Erythroblast (primary cell): ENCODE data around the gene EIF5A2.
A peak's percentile ranks its signal among the peaks of the same experiment; 100 is the strongest.

ENCODE experiments used
- DNase-seq, 2 experiments: peaks; one replicate each; lab custom pipeline; 2025; lab: John Stamatoyannopoulos, UW
- GATA1 ChIP-seq: IDR thresholded peaks from 2 replicates; pipeline ENCODE4 v1.6.1; 2011; ENCODE audit warnings: low read depth, mild to moderate bottlenecking, control low read depth, low read length, moderate library complexity
- POLR2A ChIP-seq: IDR thresholded peaks from 2 replicates; pipeline ENCODE4 v1.6.1; 2011; ENCODE audit warnings: mild to moderate bottlenecking, low read length

The EIF5A2 gene

DNA sequence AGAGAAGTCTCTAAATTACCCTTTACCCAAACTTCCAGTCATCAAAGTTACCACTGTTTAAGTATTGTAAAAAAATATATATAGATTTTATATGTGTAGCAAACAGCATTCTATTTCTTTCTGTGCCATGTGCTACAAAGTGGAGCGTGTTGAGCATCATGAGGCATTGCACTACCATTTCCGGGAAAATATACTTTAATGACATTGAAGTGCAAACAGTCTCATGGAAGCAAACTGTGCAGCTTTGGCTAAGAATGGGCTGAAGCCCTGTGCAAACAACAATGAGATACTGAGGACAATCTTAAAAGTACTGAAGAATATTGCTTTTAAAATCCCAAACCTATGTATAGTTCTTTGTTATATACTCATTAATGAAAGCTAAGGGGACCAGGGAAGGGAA, 31.9 kb downstream of the EIF5A2 start:
- DNase-seq = no peak
- TF ChIP-seq GATA1 (no peak), POLR2A (no peak)

DNA sequence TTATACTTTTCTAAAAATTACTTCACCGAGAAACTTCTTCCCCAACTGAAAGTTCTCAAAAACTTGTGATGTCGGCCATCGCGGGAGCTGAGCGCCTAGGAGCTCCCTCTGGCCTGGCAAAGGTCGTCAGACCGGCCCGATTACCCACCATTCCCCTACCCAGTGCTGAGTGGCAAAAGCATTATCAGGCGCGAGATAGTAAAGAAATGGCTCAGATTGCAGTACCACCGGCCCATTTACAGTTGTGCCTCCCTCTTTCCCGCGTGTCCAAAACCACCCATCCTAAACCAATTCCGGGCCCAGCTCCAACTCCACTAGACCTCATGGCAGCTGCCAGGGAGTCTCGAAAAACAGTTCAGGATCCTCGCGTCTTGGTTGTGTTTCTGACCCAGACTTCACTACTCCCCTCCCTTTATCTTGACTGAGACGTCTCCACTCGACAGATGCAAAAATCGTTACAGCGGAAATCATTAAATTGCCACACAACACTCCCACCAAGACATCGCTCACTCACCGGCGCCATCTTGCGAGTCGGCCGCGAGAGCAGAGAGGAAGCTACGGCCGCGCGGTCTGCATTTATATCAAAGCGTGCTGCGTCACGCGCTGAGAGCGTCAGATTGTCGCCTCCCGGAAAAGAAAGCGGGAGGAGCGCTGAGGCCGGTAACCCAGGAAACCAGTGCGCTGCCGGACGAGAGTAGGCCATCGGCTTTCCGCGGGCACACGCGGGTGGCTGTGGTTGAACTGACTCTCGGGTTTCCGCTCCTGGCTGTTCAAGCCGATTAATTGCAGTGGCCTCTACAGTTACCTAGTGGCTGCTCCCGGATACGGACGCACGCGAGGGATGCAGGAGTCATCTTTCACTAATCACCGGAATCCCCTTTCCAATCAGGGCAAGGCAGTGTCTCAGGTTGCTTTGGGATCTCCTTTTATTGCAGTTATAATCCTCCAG, 38.5 kb downstream of the EIF5A2 start, which contains the start of gene RPL22L1:
Gene RPL22L1 (minus strand): TSS at position 551 of the 949 bp plus-strand sequence. CDS start 28 bp downstream, at position 523.
- TF ChIP-seq GATA1 = no peak
- TF ChIP-seq POLR2A = peak; percentile 100
- no peak for DNase-seq

DNA sequence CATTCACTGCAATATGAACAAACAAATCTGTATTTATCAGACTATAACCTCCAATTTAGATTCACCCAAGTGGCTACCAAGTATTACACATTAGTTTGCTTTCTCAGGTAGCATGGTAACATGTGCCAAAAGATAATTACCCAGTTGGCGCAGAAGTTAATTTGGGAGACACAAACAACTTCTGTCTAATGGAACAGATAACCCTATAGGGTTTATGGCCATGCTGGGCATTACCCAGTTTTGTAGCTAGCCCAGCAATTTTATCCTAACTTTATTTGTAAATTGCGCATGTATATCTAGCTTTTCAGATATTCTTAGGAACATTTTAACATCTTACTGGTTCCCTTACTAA, 39.2 kb downstream of the EIF5A2 start:
- TF ChIP-seq POLR2A = no peak
- no peak for TF ChIP-seq GATA1
- no peak for DNase-seq

DNA sequence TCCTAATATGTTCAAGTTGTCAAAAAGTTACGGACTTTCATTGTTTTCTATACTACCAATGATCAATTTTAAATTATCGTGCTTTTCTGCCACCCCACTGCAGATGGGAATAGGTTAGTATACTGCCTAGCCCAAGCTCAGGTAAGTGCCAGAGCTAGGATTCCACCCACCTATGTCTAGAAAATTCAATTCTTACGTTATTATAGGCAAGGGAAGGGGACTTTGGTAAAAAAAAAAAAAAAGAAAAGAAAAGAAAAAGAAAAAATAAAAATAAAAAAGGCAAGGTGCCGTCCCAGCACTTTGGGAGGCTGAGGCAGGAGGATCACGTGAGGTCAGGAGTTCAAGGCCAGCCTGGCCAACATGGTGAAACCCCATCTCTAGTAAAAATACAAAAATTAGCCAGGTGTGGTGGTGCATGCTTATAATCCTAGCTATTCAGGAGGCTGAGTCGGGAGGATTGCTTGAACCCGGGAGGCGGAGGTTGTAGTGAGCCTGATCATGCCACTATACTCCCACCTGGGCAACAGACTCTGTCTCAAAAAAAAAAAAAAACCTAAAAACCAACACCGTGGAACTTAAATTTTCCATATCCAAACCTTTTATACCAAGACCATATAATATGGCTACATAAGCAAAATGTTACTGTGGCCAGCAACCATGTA, 39.7 kb downstream of the EIF5A2 start:
- no peak for TF ChIP-seq POLR2A
- no peak for TF ChIP-seq GATA1
- no peak for DNase-seq

DNA sequence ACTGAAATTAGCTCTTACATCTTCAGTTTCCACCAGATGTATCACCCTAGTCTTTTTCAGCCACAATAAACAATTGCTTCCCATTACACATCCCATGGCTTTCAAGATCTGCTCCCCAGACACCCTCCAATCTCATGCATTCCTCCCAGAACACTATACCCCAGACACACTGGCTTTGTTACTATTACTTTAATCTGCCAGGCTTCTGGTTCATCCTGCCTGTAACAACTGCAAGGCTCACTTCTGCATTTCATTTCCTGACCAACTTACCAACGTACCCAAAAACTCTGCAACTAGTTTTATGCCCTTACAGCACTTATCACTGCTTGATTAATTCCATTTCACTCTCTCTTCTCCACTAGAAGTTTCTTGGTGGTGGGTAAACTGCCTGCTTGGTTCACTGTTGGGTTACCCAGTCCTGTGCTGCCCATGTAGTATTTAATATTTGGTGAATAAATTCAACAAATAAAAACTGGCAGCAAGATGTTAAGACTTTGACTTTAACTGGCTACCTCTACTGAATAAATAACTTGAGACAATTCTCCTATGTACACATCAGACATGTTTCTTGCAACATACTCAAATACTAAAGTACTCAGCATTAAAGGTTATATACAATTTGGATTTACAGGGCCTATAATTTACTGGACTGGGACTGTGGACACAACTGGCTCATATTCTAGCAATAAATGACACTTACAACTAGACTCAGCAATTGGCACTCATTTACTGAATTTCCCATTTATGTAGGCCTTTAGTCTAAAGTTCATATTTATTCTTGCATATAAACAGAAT, 41.1 kb downstream of the EIF5A2 start:
- DNase-seq = no peak
- TF ChIP-seq GATA1 (no peak), POLR2A (peak; percentile 35)

DNA sequence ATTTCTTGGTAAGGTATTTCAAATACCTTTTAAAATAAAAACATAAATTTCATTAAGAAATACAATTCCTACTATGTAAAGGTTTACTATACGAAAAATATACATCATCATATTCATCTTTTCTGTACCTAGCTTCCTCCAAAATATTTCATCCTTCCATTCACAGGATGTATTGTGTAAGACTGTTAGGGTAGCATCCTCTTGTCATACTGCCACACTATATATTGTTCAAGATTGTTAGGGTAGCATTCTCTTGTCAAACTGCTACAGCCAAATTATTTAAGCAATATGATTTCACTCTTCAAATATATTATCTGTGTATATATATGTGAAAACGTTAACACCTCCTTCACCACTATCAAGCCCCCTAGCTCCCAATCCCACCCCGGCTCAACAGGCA, 41.9 kb downstream of the EIF5A2 start:
- TF ChIP-seq POLR2A = no peak
- TF ChIP-seq GATA1 = no peak
- DNase-seq = no peak

DNA sequence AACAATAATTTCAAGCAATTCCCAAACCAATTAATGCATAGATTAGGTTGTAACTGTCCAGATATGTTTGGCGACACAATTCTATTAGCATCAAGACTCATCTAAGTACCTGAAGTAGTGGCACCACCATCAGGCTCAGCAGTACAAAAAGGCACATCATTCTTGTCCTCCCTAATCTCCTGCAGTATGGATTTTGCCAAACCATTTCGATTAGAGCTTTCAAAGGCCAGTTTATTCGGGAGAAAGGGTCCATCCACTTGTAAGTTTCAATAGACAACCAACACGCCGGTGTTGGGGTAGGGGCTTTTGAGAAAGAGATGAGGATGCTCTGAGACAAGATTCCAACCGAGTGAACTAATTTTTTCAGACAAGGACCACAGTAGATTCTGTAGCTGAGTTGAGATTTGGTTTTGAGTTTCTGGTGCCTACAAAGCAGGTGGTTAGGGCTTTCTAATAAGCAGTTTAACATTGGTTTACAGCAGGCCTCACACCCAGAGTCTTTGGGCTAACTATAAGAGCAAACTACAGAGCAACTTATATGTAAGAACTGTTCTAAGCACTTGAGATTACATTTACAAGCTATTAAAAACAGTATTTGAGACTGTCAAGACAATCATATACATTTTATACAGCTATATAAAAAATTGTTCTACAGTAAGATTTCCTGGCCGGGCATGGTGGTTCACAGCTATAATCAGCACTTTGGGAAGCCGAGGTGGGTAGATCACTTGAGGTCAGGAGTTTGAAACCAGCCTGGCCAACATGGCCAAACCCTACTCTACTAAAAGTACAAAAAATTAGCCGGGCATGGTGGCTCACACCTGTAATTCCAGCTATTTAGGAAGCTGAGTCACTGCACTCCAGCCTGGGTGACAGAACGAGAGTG, 43.0 kb downstream of the EIF5A2 start:
- DNase-seq = no peak

DNA sequence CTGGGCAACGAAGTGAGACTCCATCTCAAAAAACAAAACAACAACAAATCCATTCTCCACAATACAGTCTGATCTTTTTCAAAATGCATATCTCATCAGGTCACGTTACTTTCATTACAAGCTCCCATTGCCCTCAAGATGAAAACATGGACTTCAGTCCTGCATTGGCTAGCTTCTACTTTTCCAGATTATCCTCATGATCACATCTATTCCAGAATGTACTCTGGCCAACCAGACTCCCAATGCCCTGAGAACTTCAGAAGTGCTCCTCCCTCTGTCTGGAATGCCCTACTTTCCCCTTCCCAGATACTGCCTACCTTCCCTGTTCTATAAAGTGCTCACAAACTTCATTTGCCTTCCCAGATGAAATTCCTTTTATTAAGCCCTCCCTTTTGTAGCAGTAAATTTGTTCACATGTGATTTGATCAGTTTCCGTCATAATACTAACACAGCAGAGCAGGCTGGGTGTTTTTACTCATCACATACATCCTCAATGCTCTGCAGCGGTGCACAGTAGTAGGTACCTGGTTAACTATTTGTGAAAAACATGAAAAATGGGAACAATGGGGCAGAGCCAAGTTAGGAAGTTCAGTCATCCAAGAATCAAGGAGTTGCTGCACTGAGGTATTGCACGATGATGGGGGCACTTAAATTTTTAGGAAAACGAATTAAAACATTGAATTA, 43.8 kb downstream of the EIF5A2 start:
- no peak for DNase-seq
- no peak for TF ChIP-seq POLR2A
- TF ChIP-seq GATA1 = no peak

More for the DNA sequence above, 43.0 kb downstream of the EIF5A2 start:
- TF ChIP-seq POLR2A = peak; percentile 46
- TF ChIP-seq GATA1 = no peak

DNA sequence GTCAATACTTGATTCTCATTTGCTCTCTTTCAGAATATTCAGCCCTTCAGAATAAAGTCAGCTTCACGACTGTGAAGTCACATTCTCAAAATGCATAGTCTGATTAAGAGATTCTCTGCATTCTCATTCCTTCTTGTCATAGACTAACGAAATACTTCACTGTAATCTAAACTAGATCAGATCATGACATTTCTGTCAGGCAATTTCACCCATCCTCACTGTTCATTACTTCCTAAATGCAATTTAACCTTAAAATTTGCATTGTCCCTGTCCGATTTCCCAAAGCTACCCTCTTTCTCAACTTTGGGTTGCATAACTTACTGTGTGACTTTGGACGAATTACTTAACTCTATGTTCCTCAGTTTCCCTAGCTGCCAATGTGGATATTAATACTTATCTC, 44.6 kb downstream of the EIF5A2 start:
- peak in 1 of 2 experiments; percentile 5 for DNase-seq
- TF ChIP-seq POLR2A (peak; percentile 6), GATA1 (no peak)

DNA sequence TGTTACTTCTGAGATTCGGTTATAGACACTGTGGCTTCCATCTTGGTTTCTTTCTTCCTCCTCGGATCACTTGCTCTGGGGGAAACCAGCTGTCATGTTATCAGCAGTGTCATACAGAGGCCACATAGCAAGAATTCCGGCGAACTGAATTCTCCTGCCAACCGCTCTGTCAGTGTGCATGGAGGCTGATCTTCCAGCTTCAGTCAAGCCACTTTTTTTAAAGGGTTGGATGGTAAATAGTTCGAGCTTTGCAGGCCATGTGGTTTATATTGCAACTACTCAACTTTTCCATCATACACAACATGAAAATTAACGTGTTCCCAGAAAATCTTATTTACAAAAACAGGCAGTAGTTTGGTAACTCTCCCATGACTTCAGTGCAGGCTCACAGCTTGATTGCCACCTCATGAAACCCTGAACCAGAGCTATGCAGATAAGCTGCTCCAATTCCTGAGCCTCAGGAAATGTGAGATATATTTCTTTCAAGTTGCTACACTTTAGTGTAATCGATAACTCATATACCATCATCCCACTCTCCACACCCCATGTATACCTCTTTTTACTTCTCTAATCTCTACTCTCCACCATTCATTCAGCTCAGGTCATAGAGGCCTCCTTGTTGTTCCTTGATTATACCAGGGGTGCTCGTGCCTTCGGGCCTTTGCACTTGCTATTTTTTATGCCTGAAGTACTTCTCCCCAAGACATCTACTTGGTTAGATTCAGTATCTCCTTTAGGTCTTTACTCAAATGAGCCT, 45.6 kb downstream of the EIF5A2 start:
- peak in 1 of 2 experiments; percentile 7 for DNase-seq

DNA sequence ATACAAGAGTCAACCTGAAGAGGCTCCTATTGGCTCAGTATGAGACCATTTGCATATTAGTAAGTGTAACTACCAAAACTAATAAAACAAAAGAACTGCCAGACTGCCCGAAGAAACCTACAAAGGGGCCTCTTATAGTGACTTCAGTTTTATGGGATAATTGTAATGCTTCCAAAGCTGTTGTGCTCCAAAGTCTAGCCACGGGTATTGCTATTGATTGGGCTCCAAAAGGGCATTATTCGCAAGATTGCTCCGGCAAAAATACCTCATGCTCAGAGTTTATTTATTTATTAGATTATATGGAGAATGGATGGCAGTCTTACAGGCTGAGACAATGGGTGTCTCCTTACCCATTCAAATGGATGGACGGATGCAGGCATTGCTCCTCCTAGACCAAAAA, 49.8 kb downstream of the EIF5A2 start:
- no peak for DNase-seq
- TF ChIP-seq GATA1 = no peak
- no peak for TF ChIP-seq POLR2A

More for the DNA sequence above, 45.6 kb downstream of the EIF5A2 start:
- TF ChIP-seq GATA1 (no peak), POLR2A (no peak)

DNA sequence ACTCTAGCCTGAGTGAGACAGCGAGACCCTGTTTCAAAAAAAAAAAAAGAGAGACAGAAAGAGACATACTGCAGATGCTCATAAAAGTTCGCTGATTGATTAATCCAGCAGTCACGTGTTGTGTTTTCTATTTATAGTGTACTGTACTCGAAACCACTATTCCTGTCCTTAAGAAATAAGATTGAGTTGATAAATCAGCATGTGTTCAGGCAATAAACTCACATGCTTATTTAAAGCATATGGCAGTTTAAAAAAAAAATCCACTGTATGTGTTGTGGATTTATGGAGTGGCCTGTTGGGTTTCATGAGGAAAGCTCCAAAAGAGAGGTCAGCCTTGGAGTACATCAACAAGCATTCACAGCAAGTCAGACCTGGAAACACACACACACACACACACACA, 56.1 kb downstream of the EIF5A2 start:
- TF ChIP-seq POLR2A = no peak
- no peak for TF ChIP-seq GATA1
- no peak for DNase-seq
